ENCODE results near the gene TBC1D14. TPM values are rescaled to one million over a fixed set of nuclear protein-coding genes. Genes with fewer than 3 reads are reported as not detected.

TBC1D14 gene
- total and polyA plus RNA-seq, 3 donors from 2014 or later = 78.0 to 98.8 (median 87.6) TPM

- no peaks in the 10 kb centered on the region for H3K36me3 ChIP-seq (ENCODE audit: low read depth, missing control alignments)
- no peak overlapping the region for H3K4me3 ChIP-seq
- TF ChIP-seq POLR2A (IDR thresholded peaks at IDR 0.05) (no peak), CTCF (IDR thresholded peaks at IDR 0.05) (no peak)
- 87 to 91% methylated on average over 17 of the region's 17 CpGs for WGBS, 2 donors
- H3K27me3 ChIP-seq = no peaks in the 10 kb centered on the region
- no peaks in the 10 kb centered on the region for H3K4me1 ChIP-seq
- H3K9me3 ChIP-seq = no peaks in the 10 kb centered on the region
- intact Hi-C loops (cut with DNase I; ENCODE audit: low total_unique reads) = no loop called here
- H3K27ac ChIP-seq = no peak overlapping the region
- DNase-seq = no peak
Observed at GRCh38 chr4:6955261-6955911, 45.8 kb downstream of the TBC1D14 start.

- DNase-seq = no peak
- intact Hi-C loops (cut with DNase I; ENCODE audit: low total_unique reads) = no loop called here
- Histone ChIP-seq H3K27me3 (no peaks in the 10 kb centered on the region), H3K4me1 (no peaks in the 10 kb centered on the region), H3K36me3 (ENCODE audit: low read depth, missing control alignments) (no peaks in the 10 kb centered on the region), H3K27ac (no peak overlapping the region), H3K9me3 (no peaks in the 10 kb centered on the region), H3K4me3 (no peak overlapping the region)
- TF ChIP-seq POLR2A (IDR thresholded peaks at IDR 0.05) (no peak), CTCF (IDR thresholded peaks at IDR 0.05) (no peak)
- 95 to 97% methylated on average over 6 of the region's 6 CpGs for WGBS, 2 donors
Observed at GRCh38 chr4:6956087-6956433, 46.4 kb downstream of the TBC1D14 start.

GRCh38 chr4:6956434-6957147 is 47.0 kb downstream of the TBC1D14 start:
- Histone ChIP-seq H3K36me3 (ENCODE audit: low read depth, missing control alignments) (no peaks in the 10 kb centered on the region), H3K27ac (no peak overlapping the region), H3K4me1 (no peaks in the 10 kb centered on the region), H3K4me3 (no peak overlapping the region), H3K27me3 (no peaks in the 10 kb centered on the region), H3K9me3 (no peaks in the 10 kb centered on the region)
- TF ChIP-seq POLR2A (IDR thresholded peaks at IDR 0.05) = no peak
- TF ChIP-seq CTCF (IDR thresholded peaks at IDR 0.05) = no peak
- DNase-seq = no peak
- intact Hi-C loops (cut with DNase I; ENCODE audit: low total_unique reads) = no loop called here
- WGBS, 2 donors = 82 to 93% methylated on average over 11 to 24 of the region's 24 CpGs

GRCh38 chr4:6957148-6957520 is 47.5 kb downstream of the TBC1D14 start:
- WGBS, 2 donors = 69 to 72% methylated on average over 6 of the region's 6 CpGs
- Histone ChIP-seq H3K27ac (no peak overlapping the region), H3K4me3 (no peak overlapping the region), H3K4me1 (no peaks in the 10 kb centered on the region), H3K27me3 (no peaks in the 10 kb centered on the region), H3K36me3 (ENCODE audit: low read depth, missing control alignments) (no peaks in the 10 kb centered on the region), H3K9me3 (no peaks in the 10 kb centered on the region)
- no peak for TF ChIP-seq POLR2A (IDR thresholded peaks at IDR 0.05)
- TF ChIP-seq CTCF (IDR thresholded peaks at IDR 0.05) = no peak
- DNase-seq = no peak
- intact Hi-C loops (cut with DNase I; ENCODE audit: low total_unique reads) = no loop called here

- no peak overlapping the region for H3K27ac ChIP-seq
- intact Hi-C loops (cut with DNase I; ENCODE audit: low total_unique reads) = no loop called here
- H3K9me3 ChIP-seq = no peaks in the 10 kb centered on the region
- H3K36me3 ChIP-seq (ENCODE audit: low read depth, missing control alignments) = no peaks in the 10 kb centered on the region
- DNase-seq = no peak
- 92 to 95% methylated on average over 3 to 5 of the region's 5 CpGs for WGBS, 2 donors
- no peak overlapping the region for H3K4me3 ChIP-seq
- no peaks in the 10 kb centered on the region for H3K4me1 ChIP-seq
- TF ChIP-seq CTCF (IDR thresholded peaks at IDR 0.05) = no peak
- TF ChIP-seq POLR2A (IDR thresholded peaks at IDR 0.05) = no peak
- no peaks in the 10 kb centered on the region for H3K27me3 ChIP-seq
Observed at GRCh38 chr4:6957994-6958393, 48.4 kb downstream of the TBC1D14 start.

All from testis (tissue), 3 donors.